ENCODE data around the gene INO80B. TPM values are rescaled to one million over a fixed set of nuclear protein-coding genes. Genes with fewer than 3 reads are reported as not detected.

The INO80B gene
- total RNA-seq, 1 experiment from 2014 or later = 24.0 TPM

GRCh38 chr2:74462786-74463105, 7.9 kb downstream of the INO80B start:
- Histone ChIP-seq H3K9me2 (ENCODE audit: insufficient read depth) (no peaks in the 10 kb centered on the region), H3K9me3 (ENCODE audit: control insufficient read depth in 1 of 2, insufficient read depth in 1 of 2, low read depth in 1 of 2, low read length in 2 of 2) (no peaks in the 10 kb centered on the region), H3K36me3 (ENCODE audit: control insufficient read depth in 1 of 2, insufficient read depth in 2 of 2, low read length in 2 of 2) (peaks cover 6 to 19% of the 10 kb centered on the region in 2 experiments; a peak in 2 of 4 replicates), H3K4me1 (ENCODE audit: control insufficient read depth in 1 of 2, insufficient read depth in 2 of 2, low read length in 2 of 2) (peaks cover 0 to 22% of the 10 kb centered on the region in 2 experiments), H3K9ac (ENCODE audit: low read length) (no peak overlapping the region), H2AFZ (ENCODE audit: low read depth, low read length, poor library complexity, severe bottlenecking) (no peak overlapping the region), H4K20me1 (ENCODE audit: insufficient read depth) (no peaks in the 10 kb centered on the region), H3K4me3 (replicated peaks in 1 of 2; ENCODE audit: low read depth in 1 of 2, low read length in 2 of 2) (no peak overlapping the region), H3K79me2 (ENCODE audit: insufficient read depth, low read length) (peaks cover 27% of the 10 kb centered on the region), H3K27me3 (ENCODE audit: insufficient read depth, low read length) (no peaks in the 10 kb centered on the region), H3K27ac (ENCODE audit: low read depth, low read length) (no peak overlapping the region), H3K4me2 (ENCODE audit: low read length) (no peak overlapping the region)
- POLR2A ChIA-PET = no interaction called here
- ATAC-seq (no peak), DNase-seq (ENCODE audit: low read depth, low spot score) (no peak)
- intact Hi-C loops (cut with micrococcal nuclease) = no loop called here
- BruUV-seq (replicated peaks) = no TSS peak
- CTCF ChIA-PET = no interaction called here
- TF ChIP-seq ZNF274 (IDR thresholded peaks at IDR 0.05; ENCODE audit: low read depth, low read length) (no peak), REST (IDR thresholded peaks at IDR 0.05; ENCODE audit: low read depth) (no peak), TCF7L2 (IDR thresholded peaks at IDR 0.05; ENCODE audit: borderline replicate concordance, extremely low read depth, insufficient read depth, insufficient read length) (no peak), ZBTB33 (IDR thresholded peaks at IDR 0.05; ENCODE audit: extremely low read depth, insufficient replicate concordance, low read length) (no peak)
- RAD21 ChIA-PET (ENCODE audit: low non-redundant PET in 1 of 2, low total read pairs in 2 of 2, uncharacterized antibody in 2 of 2, unreplicated experiment in 2 of 2) = no interaction called here

All from HCT116 (cell line).